Muscle of back (tissue), 10 donors: ENCODE measurements around the gene ANKHD1. TPM values are rescaled to one million over a fixed set of nuclear protein-coding genes. Genes with fewer than 3 reads are reported as not detected.

Experiments used
- polyA plus RNA-seq, 10 donors: library from polyadenylated mRNA; unstranded; fragments of 120-200 nt; gene quantifications; one replicate each; pipeline ENCODE4 v1.2.1, GENCODE V29; 2013; ENCODE audit not compliant: insufficient read length in 10 of 10

ANKHD1 gene
- polyA plus RNA-seq, 10 donors, result 53.5 to 87.5 (median 65.3) TPM

Other genes starting within 250 kb of the ANKHD1 start
- gene CYSTM1, start 226.6 kb upstream of the ANKHD1 start, polyA plus RNA-seq, result 10 to 100 TPM; 19.6 to 40.6 (median 37.0) TPM
- 10 to 100 TPM; 63.7 to 88.9 (median 73.7) TPM for gene PFDN1, start 98.7 kb upstream of the ANKHD1 start, polyA plus RNA-seq
- 10 to 100 TPM; 11.9 to 35.3 (median 16.6) TPM for gene HBEGF, start 55.2 kb upstream of the ANKHD1 start, polyA plus RNA-seq
- under 1 TPM in 3 of 10 donors, not detected in 7; 0.14 to 0.30 (median 0.17) TPM for gene SLC4A9, start 41.6 kb upstream of the ANKHD1 start, polyA plus RNA-seq
- gene EIF4EBP3, start 145.8 kb downstream of the ANKHD1 start, polyA plus RNA-seq, result 10 to 100 TPM in 2 of 10 donors, 1 to 10 TPM in 8; 6.2 to 13.0 (median 8.0) TPM
- gene SRA1, start 155.6 kb downstream of the ANKHD1 start, polyA plus RNA-seq, result 10 to 100 TPM; 18.0 to 27.5 (median 21.6) TPM
- 10 to 100 TPM; 14.4 to 43.7 (median 20.7) TPM for gene APBB3, start 162.8 kb downstream of the ANKHD1 start, polyA plus RNA-seq
- gene SLC35A4, start 163.0 kb downstream of the ANKHD1 start, polyA plus RNA-seq, result 10 to 100 TPM; 52.1 to 67.8 (median 54.6) TPM
- gene CD14, start 231.3 kb downstream of the ANKHD1 start, polyA plus RNA-seq, result 10 to 100 TPM; 15.2 to 38.2 (median 24.1) TPM
- 10 to 100 TPM in 2 of 10 donors, 1 to 10 TPM in 8; 5.2 to 12.4 (median 8.1) TPM for gene TMCO6, start 237.6 kb downstream of the ANKHD1 start, polyA plus RNA-seq
- 10 to 100 TPM; 41.3 to 75.2 (median 56.1) TPM for gene NDUFA2, start 245.8 kb downstream of the ANKHD1 start, polyA plus RNA-seq
- gene IK, start 246.0 kb downstream of the ANKHD1 start, polyA plus RNA-seq, result 100 to 1,000 TPM in 2 of 10 donors, 10 to 100 TPM in 8; 81.5 to 114 (median 94.1) TPM